ENCODE results near the gene TTLL8. TPM values are rescaled to one million over a fixed set of nuclear protein-coding genes. Genes with fewer than 3 reads are reported as not detected.

Gene TTLL8
- total and polyA plus RNA-seq, 2 donors (not counting 1 experiment from before 2014, with no cell fraction given) = not detected

DNA sequence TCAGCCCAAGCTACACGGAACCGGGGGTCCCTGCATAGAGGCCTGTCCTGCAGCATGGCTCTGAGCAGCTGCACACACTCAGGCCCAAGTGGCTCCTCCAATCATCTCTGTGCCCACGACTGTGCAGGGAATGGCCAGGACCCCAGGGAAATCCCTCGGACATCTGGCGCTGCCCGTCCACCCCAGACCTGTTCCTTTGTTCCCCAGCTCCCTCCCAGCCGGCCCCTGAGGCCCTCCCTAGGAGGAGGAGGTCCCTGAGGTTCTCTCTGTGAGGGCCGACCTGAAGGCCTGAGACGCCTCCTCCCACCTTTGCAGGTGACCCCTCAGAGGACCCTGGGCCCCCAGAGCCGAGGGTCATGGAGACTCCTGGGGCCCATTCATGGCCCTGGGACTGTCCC lies 26.0 kb upstream of the TTLL8 start:
- no peak overlapping the region for H3K9ac ChIP-seq (ENCODE audit: insufficient read depth, low read length)
- H3K27ac ChIP-seq (ENCODE audit: insufficient read depth, low read length) = no peak overlapping the region
- no peak overlapping the region for H2AFZ ChIP-seq (ENCODE audit: low read length)
- H3K4me3 ChIP-seq (replicated peaks in 1 of 4; ENCODE audit: control extremely low read depth in 1 of 4, insufficient read depth in 1 of 4, low read depth in 3 of 4, low read length in 4 of 4) = no peak overlapping the region
- H3K79me2 ChIP-seq (ENCODE audit: control insufficient read depth, insufficient read depth, low read length) = no peaks in the 10 kb centered on the region
- H3K27me3 ChIP-seq (ENCODE audit: control insufficient read depth, insufficient read depth, low read length) = peaks cover 4% of the 10 kb centered on the region
- no peak overlapping the region for H3K4me2 ChIP-seq (ENCODE audit: extremely low read depth, insufficient read depth, low read length)
- no peaks in the 10 kb centered on the region for H3K9me3 ChIP-seq (ENCODE audit: control insufficient read depth, insufficient read depth, low read depth, low read length)
- no peak for TF ChIP-seq EZH2 (IDR thresholded peaks at IDR 0.05; ENCODE audit: low read length, missing control alignments)
- TF ChIP-seq, protein P1, sequence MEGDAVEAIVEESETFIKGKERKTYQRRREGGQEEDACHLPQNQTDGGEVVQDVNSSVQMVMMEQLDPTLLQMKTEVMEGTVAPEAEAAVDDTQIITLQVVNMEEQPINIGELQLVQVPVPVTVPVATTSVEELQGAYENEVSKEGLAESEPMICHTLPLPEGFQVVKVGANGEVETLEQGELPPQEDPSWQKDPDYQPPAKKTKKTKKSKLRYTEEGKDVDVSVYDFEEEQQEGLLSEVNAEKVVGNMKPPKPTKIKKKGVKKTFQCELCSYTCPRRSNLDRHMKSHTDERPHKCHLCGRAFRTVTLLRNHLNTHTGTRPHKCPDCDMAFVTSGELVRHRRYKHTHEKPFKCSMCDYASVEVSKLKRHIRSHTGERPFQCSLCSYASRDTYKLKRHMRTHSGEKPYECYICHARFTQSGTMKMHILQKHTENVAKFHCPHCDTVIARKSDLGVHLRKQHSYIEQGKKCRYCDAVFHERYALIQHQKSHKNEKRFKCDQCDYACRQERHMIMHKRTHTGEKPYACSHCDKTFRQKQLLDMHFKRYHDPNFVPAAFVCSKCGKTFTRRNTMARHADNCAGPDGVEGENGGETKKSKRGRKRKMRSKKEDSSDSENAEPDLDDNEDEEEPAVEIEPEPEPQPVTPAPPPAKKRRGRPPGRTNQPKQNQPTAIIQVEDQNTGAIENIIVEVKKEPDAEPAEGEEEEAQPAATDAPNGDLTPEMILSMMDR (conservative IDR thresholded peaks at IDR 0.05 in 1 of 2, IDR thresholded peaks at IDR 0.05 in 1 of 2; ENCODE audit: low read depth in 1 of 2, low read length in 2 of 2) = no peak
- H3K4me1 ChIP-seq (ENCODE audit: control insufficient read depth, extremely low read depth, insufficient read depth, low read length) = no peaks in the 10 kb centered on the region
- no peaks in the 10 kb centered on the region for H3K36me3 ChIP-seq (ENCODE audit: control insufficient read depth, insufficient read depth, low read length)
- H4K20me1 ChIP-seq (ENCODE audit: control insufficient read depth, extremely low read depth, insufficient read depth, low read length) = no peaks in the 10 kb centered on the region
- no peak for DNase-seq (ENCODE audit: low read depth in 2 of 2)

DNA sequence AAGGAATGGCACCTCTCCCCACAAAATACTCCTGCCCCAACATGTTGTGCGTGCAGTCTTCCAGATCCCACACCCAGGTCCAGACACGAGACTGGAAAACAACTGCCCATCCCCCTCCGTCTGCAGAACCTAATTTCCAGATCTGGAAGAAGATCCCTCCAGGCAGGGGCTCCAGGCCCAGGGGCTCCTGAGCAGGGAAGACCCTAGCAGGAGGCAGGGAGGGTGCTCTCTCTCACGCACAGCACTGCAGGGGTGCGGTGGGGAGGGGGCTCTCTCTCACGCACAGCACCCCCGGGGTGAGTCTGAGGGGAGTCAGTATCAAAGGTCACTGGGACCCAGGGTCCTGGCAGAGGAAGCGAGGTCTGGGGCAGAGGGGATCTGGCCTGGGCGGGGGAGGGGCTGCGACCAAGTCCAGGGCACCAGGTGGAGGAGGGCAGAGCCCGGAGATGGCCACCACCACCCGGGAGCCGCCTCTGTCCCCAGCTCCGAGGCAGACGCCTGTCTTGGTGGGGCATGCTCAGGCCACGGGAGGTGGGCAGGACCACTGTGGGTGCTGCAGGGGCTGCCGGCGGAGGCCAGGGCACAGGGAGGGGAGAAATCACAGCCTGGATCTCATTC lies 25.5 kb upstream of the TTLL8 start:
- Histone ChIP-seq H3K27me3 (ENCODE audit: control insufficient read depth, insufficient read depth, low read length) (peaks cover 4% of the 10 kb centered on the region), H3K27ac (ENCODE audit: insufficient read depth, low read length) (no peak overlapping the region), H3K79me2 (ENCODE audit: control insufficient read depth, insufficient read depth, low read length) (no peaks in the 10 kb centered on the region), H3K4me1 (ENCODE audit: control insufficient read depth, extremely low read depth, insufficient read depth, low read length) (no peaks in the 10 kb centered on the region), H4K20me1 (ENCODE audit: control insufficient read depth, extremely low read depth, insufficient read depth, low read length) (no peaks in the 10 kb centered on the region), H3K9ac (ENCODE audit: insufficient read depth, low read length) (no peak overlapping the region), H3K36me3 (ENCODE audit: control insufficient read depth, insufficient read depth, low read length) (no peaks in the 10 kb centered on the region), H3K4me2 (ENCODE audit: extremely low read depth, insufficient read depth, low read length) (no peak overlapping the region), H2AFZ (ENCODE audit: low read length) (no peak overlapping the region), H3K4me3 (replicated peaks in 1 of 4; ENCODE audit: control extremely low read depth in 1 of 4, insufficient read depth in 1 of 4, low read depth in 3 of 4, low read length in 4 of 4) (no peak overlapping the region), H3K9me3 (ENCODE audit: control insufficient read depth, insufficient read depth, low read depth, low read length) (no peaks in the 10 kb centered on the region)
- TF ChIP-seq EZH2 (IDR thresholded peaks at IDR 0.05; ENCODE audit: low read length, missing control alignments) = no peak
- TF ChIP-seq, protein P1 (conservative IDR thresholded peaks at IDR 0.05 in 1 of 2, IDR thresholded peaks at IDR 0.05 in 1 of 2; ENCODE audit: low read depth in 1 of 2, low read length in 2 of 2) = no peak
- DNase-seq (ENCODE audit: low read depth in 2 of 2) = no peak

- no peaks in the 10 kb centered on the region for H4K20me1 ChIP-seq (ENCODE audit: control insufficient read depth, extremely low read depth, insufficient read depth, low read length)
- H3K4me2 ChIP-seq (ENCODE audit: extremely low read depth, insufficient read depth, low read length) = no peak overlapping the region
Measured at GRCh38 chr22:50082961-50083461, 24.9 kb upstream of the TTLL8 start.

More at GRCh38 chr22:50082961-50083461, 24.9 kb upstream of the TTLL8 start:
- Histone ChIP-seq H3K27ac (ENCODE audit: insufficient read depth, low read length) (no peak overlapping the region), H3K4me1 (ENCODE audit: control insufficient read depth, extremely low read depth, insufficient read depth, low read length) (no peaks in the 10 kb centered on the region), H3K9ac (ENCODE audit: insufficient read depth, low read length) (no peak overlapping the region), H3K9me3 (ENCODE audit: control insufficient read depth, insufficient read depth, low read depth, low read length) (no peaks in the 10 kb centered on the region), H3K36me3 (ENCODE audit: control insufficient read depth, insufficient read depth, low read length) (no peaks in the 10 kb centered on the region), H3K4me3 (replicated peaks in 1 of 4; ENCODE audit: control extremely low read depth in 1 of 4, insufficient read depth in 1 of 4, low read depth in 3 of 4, low read length in 4 of 4) (no peak overlapping the region), H3K27me3 (ENCODE audit: control insufficient read depth, insufficient read depth, low read length) (peaks cover 4% of the 10 kb centered on the region), H2AFZ (ENCODE audit: low read length) (no peak overlapping the region), H3K79me2 (ENCODE audit: control insufficient read depth, insufficient read depth, low read length) (no peaks in the 10 kb centered on the region)
- no peak for DNase-seq (ENCODE audit: low read depth in 2 of 2)
- TF ChIP-seq, protein P1 (conservative IDR thresholded peaks at IDR 0.05 in 1 of 2, IDR thresholded peaks at IDR 0.05 in 1 of 2; ENCODE audit: low read depth in 1 of 2, low read length in 2 of 2) = no peak
- TF ChIP-seq EZH2 (IDR thresholded peaks at IDR 0.05; ENCODE audit: low read length, missing control alignments) = no peak

Measured in fibroblast of lung (primary cell).